Sigmoid colon (tissue), 7 donors: ENCODE data around the gene CFAP58. TPM values are rescaled to one million over a fixed set of nuclear protein-coding genes. Genes with fewer than 3 reads are reported as not detected.
A peak's percentile ranks its signal among the peaks of the same experiment; 100 is the strongest.

Source experiments
- DNase-seq: peaks from one replicate; pipeline ENCODE4 v3.0.0-alpha.2; 2019
- H3K27ac ChIP-seq, 4 donors: fragments of 200-600 bp; sonication (generic); one replicate each; pipeline ENCODE4 v1.5.1; 2016 to 2019; ENCODE audit warnings: mild to moderate bottlenecking in 1 of 4
- H3K27me3 ChIP-seq, 3 donors: fragments of 200-600 bp; sonication (generic); one replicate each; pipeline ENCODE4 v1.5.1; 2019; ENCODE audit warnings: mild to moderate bottlenecking in 1 of 3
- H3K36me3 ChIP-seq, 4 donors: fragments of 200-600 bp; sonication (generic); one replicate each; pipeline ENCODE4 v1.5.1; 2016 to 2019
- H3K4me1 ChIP-seq, 4 donors: fragments of 200-600 bp; sonication (generic); one replicate each; pipeline ENCODE4 v1.5.1; 2017 to 2019
- H3K4me3 ChIP-seq, 4 donors: fragments of 200-600 bp; sonication (generic); one replicate each; pipeline ENCODE4 v1.5.1; 2017 to 2019; ENCODE audit warnings: mild to moderate bottlenecking in 2 of 4, moderate library complexity in 1 of 4
- H3K9me3 ChIP-seq, 4 donors: fragments of 200-600 bp in 3 of 4; sonication (generic) in 3 of 4; one replicate each; pipeline versions ENCODE4 v1.5.1 to v1.6.1; 2013 to 2019
- EP300 ChIP-seq, 4 donors: sonication (generic); formaldehyde crosslinking; IDR thresholded peaks; one replicate each; pipeline ENCODE4 v1.6.1; 2017; ENCODE audit warnings: antibody characterized with exemption in 4 of 4
- POLR2A ChIP-seq, 2 donors: fragments of 450-650 bp; IDR thresholded peaks; one replicate each; pipeline ENCODE4 v1.6.1; 2016; ENCODE audit warnings: antibody characterized with exemption in 2 of 2, mild to moderate bottlenecking in 2 of 2, moderate library complexity in 2 of 2
- POLR2AphosphoS5 ChIP-seq, 4 donors: sonication (generic); formaldehyde crosslinking; IDR thresholded peaks; one replicate each; pipeline ENCODE4 v1.6.1; 2017; ENCODE audit warnings: antibody characterized with exemption in 4 of 4
- WGBS, 2 donors: extraction: QIAGEN DNeasy Blood & Tissue Kit; methylation state at CpG; one replicate each; pipeline ENCODE4 v1.1.7; 2013; 5-methylcytosine and 5-hydroxymethylcytosine counted together
- intact Hi-C: fragments of 100-400 bp; cut with DNase I; formaldehyde crosslinking; loops from one replicate; pipeline ENCODE4 v1.15.1; 2023
- polyA plus RNA-seq, 3 donors: library from polyadenylated mRNA; stranded (reverse); fragments of 200-250 nt; gene quantifications; one replicate each; pipeline ENCODE4 v1.2.3, GENCODE V29; 2013
- total RNA-seq, 4 donors: library from RNA; depleted of rRNA; stranded (reverse); fragments of >200 nt; gene quantifications; one replicate each; pipeline ENCODE4 v1.1.0, GENCODE V29; 2016
- TF ChIP-seq, protein P1 (sequence below), 4 experiments: fragments of 450-650 bp in 3 of 4; fragments of 200-600 bp in 1 of 4; IDR thresholded peaks; one replicate each; pipeline ENCODE4 v1.5.1; 2016 to 2019; ENCODE audit warnings: antibody characterized with exemption in 4 of 4, mild to moderate bottlenecking in 3 of 4, moderate library complexity in 2 of 4
- donor health status: healthy with polysubstance abuse.
- donor health status: Bipolar disorder and iron deficiency.
- donor health status: healthy.

CFAP58 gene
- total and polyA plus RNA-seq, 7 donors: 0.09 to 1.1 (median 0.55) TPM; not detected in 2

DNA sequence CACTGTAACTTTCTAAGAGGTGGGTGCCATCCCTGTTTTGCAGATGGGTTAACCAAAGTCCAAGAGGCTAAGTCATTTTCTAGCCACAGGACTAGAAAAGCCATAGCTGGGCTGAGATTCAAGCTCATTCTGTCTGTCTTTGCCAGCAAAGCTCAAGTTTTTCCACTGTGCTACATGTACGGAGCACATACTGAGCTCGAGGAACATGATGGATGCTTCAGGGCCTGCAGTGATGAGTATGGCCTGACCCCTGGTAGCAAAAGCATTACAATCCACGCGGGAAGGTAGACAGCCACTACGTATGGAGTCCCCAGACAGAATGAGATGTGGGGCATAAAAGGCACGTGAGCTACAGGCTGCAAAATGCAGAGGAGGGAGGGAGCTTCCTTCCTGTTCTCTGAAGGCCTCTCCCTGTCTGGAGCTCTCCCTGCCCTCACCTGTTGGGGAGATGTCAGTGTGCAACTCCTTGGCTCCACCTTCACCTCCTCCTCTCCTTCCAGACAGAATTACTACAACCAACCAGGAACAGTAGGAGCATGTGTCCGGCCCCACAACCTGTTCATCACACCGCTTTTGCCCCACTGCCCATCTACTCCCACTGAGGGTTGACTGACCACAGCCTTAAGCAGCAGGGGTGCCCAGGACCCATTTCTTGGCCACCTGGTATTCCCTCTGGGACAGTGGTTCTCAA is 31.8 kb upstream of the CFAP58 start:
- H3K4me1 ChIP-seq: peaks cover 0 to 96% (median 96%) of the 10 kb centered on the region in 4 donors
- H3K9me3 ChIP-seq: no peaks in the 10 kb centered on the region
- H3K4me3 ChIP-seq: no peak overlapping the region
- WGBS, 2 donors: 58 to 86% methylated on average over 8 of the region's 8 CpGs
- peak overlapping the region in 3 of 4 donors; percentile 46 to 75 (median 53) for H3K27ac ChIP-seq
- H3K36me3 ChIP-seq: no peaks in the 10 kb centered on the region
- H3K27me3 ChIP-seq: no peaks in the 10 kb centered on the region
- peak; percentile 57 for DNase-seq
- intact Hi-C loops: no loop called here
- TF ChIP-seq EP300 (IDR thresholded peaks at IDR 0.05) (no peak), POLR2AphosphoS5 (IDR thresholded peaks at IDR 0.05) (no peak), POLR2A (IDR thresholded peaks at IDR 0.05) (no peak)
- TF ChIP-seq, protein P1, sequence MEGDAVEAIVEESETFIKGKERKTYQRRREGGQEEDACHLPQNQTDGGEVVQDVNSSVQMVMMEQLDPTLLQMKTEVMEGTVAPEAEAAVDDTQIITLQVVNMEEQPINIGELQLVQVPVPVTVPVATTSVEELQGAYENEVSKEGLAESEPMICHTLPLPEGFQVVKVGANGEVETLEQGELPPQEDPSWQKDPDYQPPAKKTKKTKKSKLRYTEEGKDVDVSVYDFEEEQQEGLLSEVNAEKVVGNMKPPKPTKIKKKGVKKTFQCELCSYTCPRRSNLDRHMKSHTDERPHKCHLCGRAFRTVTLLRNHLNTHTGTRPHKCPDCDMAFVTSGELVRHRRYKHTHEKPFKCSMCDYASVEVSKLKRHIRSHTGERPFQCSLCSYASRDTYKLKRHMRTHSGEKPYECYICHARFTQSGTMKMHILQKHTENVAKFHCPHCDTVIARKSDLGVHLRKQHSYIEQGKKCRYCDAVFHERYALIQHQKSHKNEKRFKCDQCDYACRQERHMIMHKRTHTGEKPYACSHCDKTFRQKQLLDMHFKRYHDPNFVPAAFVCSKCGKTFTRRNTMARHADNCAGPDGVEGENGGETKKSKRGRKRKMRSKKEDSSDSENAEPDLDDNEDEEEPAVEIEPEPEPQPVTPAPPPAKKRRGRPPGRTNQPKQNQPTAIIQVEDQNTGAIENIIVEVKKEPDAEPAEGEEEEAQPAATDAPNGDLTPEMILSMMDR (IDR thresholded peaks at IDR 0.05): no peak

DNA sequence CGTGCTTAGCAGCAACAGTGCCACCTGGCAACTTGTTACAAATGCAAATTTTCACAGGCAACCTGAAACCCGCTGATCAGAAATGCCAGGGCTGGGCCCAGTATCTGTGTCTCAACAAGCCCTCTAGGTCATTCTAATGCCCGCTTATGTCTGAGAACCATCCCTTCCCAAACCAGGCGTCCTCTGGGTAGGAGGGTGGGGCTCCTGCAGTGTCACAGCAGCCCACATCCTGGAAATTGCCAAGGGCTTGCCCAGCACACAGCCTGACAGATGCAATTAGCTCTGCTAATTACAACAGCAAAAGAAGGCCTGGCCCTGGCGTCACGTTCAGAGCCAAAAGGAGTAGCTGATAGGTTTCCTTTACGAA is 31.2 kb upstream of the CFAP58 start:
- TF ChIP-seq, protein P1 (IDR thresholded peaks at IDR 0.05): no peak
- no peak for TF ChIP-seq POLR2AphosphoS5 (IDR thresholded peaks at IDR 0.05)
- TF ChIP-seq EP300 (IDR thresholded peaks at IDR 0.05): no peak
- TF ChIP-seq POLR2A (IDR thresholded peaks at IDR 0.05): no peak
- peaks cover 0 to 96% (median 96%) of the 10 kb centered on the region in 4 donors for H3K4me1 ChIP-seq
- peak overlapping the region in 3 of 4 donors; percentile 46 to 75 (median 53) for H3K27ac ChIP-seq
- WGBS, 2 donors: 53 to 55% methylated on average over 7 of the region's 7 CpGs
- no peak overlapping the region for H3K4me3 ChIP-seq
- DNase-seq: peak; percentile 66
- intact Hi-C loops: no loop called here
- H3K9me3 ChIP-seq: no peaks in the 10 kb centered on the region
- H3K27me3 ChIP-seq: no peaks in the 10 kb centered on the region
- no peaks in the 10 kb centered on the region for H3K36me3 ChIP-seq

DNA sequence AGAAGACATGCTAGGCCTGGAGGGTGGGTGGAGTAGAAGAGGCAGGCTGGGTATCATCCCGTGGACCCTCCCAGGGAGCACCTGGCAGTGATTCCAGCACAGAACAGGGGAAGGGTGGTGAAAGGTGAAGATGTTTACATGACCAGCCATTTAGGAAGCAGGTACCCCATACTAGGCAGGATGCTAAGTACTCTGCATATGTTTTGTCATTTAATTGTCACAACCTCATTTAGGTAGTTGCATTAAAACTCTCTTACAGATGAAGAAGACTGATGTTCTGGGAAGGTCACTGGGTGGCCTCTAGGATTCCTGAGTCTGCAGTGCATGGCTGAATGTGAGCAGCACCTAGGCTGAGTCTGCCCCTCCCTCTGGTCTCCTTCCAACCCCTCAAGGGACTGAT is 30.5 kb upstream of the CFAP58 start:
- intact Hi-C loops: no loop called here
- TF ChIP-seq POLR2A (IDR thresholded peaks at IDR 0.05): no peak
- TF ChIP-seq EP300 (IDR thresholded peaks at IDR 0.05): no peak
- TF ChIP-seq POLR2AphosphoS5 (IDR thresholded peaks at IDR 0.05): no peak
- TF ChIP-seq, protein P1 (IDR thresholded peaks at IDR 0.05): no peak
- no peaks in the 10 kb centered on the region for H3K36me3 ChIP-seq
- no peaks in the 10 kb centered on the region for H3K27me3 ChIP-seq
- peak overlapping the region in 3 of 4 donors; percentile 53 to 99 (median 75) for H3K27ac ChIP-seq
- H3K4me3 ChIP-seq: no peak overlapping the region
- H3K9me3 ChIP-seq: no peaks in the 10 kb centered on the region
- 84 to 93% methylated on average over 1 of the region's 1 CpG for WGBS, 2 donors
- peak; percentile 40 for DNase-seq
- H3K4me1 ChIP-seq: peaks cover 0 to 96% (median 96%) of the 10 kb centered on the region in 4 donors

DNA sequence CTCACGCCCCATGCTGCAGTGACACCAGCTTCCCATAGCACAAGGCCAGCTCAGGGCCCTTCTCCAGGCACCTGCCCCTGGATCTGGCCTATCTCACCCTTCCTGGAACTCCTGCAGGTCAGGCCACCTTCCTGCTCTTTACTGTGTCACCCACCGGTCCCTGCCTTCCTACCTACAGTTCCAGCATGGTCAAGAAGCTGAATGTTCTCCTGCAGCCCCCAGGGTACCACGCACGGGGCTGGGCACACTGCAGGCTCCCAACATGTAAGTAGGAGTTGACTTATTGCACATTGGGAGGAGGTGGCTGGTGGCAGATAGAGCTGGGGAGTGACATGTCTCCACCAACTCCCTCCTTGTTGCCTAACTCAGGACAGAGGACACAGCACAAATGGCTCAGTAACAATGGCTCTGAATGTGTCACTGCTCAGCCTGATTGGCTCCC is 29.9 kb upstream of the CFAP58 start:
- Histone ChIP-seq H3K4me1 (peaks cover 0 to 97% (median 96%) of the 10 kb centered on the region in 4 donors), H3K4me3 (no peak overlapping the region), H3K27me3 (no peaks in the 10 kb centered on the region), H3K9me3 (no peaks in the 10 kb centered on the region), H3K27ac (peak overlapping the region in 3 of 4 donors; percentile 75 to 99 (median 99)), H3K36me3 (no peaks in the 10 kb centered on the region)
- TF ChIP-seq POLR2AphosphoS5 (IDR thresholded peaks at IDR 0.05): no peak
- TF ChIP-seq, protein P1 (IDR thresholded peaks at IDR 0.05): no peak
- DNase-seq: peak; percentile 63
- intact Hi-C loops: no loop called here
- 90 to 98% methylated on average over 4 of the region's 4 CpGs for WGBS, 2 donors
